ENCODE results near the gene CYLD. TPM values are rescaled to one million over a fixed set of nuclear protein-coding genes. Genes with fewer than 3 reads are reported as not detected.

The CYLD gene
- total and polyA plus RNA-seq, 2 experiments from 2014 or later = 6.9 to 30.9 TPM

DNA sequence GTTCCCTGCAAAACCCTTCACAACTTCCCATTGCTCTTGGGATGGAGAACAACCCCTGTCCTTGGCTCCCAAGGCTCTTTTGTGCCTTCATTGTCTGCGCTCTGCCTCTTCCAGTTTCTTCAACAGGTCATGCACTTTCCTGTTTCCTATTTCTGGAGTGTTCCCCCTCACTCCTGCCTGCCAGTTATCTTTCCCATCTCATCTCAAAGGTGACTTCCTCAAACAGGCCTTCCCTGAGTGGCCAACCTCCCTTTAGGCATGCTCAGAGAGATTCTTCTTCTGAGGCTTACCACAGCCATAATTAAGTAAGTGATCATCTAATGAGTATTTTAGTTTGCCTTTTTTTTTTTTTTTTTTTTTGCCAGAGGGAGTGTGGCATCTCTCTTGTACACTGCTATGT lies 2.9 kb upstream of the CYLD start:
- Mint-ChIP-seq H3K4me3 (no peak overlapping the region), H3K9me3 (no peaks in the 10 kb centered on the region; the same call in 2 of the 3 replicates), H3K36me3 (ENCODE audit: low read depth) (no peaks in the 10 kb centered on the region; the same call in 2 of the 3 replicates), H3K27ac (no peak overlapping the region), H3K27me3 (ENCODE audit: insufficient read depth, low read depth, poor library complexity) (peaks cover 4% of the 10 kb centered on the region), H3K4me1 (peaks cover 16% of the 10 kb centered on the region)
- no peak for TF ChIP-seq JUNB (IDR thresholded peaks at IDR 0.05; ENCODE audit: unreplicated experiment)
- TF ChIP-seq NANOG (IDR thresholded peaks at IDR 0.05; ENCODE audit: borderline replicate concordance) = no peak
- TF ChIP-seq STAT1 (IDR thresholded peaks at IDR 0.05; ENCODE audit: unreplicated experiment) = no peak
- no peak for TF ChIP-seq ZNF331 (CRISPR knock-in tag; IDR thresholded peaks at IDR 0.05; ENCODE audit: low read depth)
- TF ChIP-seq, protein P1, sequence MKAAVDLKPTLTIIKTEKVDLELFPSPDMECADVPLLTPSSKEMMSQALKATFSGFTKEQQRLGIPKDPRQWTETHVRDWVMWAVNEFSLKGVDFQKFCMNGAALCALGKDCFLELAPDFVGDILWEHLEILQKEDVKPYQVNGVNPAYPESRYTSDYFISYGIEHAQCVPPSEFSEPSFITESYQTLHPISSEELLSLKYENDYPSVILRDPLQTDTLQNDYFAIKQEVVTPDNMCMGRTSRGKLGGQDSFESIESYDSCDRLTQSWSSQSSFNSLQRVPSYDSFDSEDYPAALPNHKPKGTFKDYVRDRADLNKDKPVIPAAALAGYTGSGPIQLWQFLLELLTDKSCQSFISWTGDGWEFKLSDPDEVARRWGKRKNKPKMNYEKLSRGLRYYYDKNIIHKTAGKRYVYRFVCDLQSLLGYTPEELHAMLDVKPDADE (IDR thresholded peaks at IDR 0.05) = no peak
- no peak for TF ChIP-seq ZNF114 (CRISPR knock-in tag; IDR thresholded peaks at IDR 0.05)
- no peak for TF ChIP-seq EZH2 (IDR thresholded peaks at IDR 0.05; ENCODE audit: low read depth, unreplicated experiment)
- TF ChIP-seq, protein P2, sequence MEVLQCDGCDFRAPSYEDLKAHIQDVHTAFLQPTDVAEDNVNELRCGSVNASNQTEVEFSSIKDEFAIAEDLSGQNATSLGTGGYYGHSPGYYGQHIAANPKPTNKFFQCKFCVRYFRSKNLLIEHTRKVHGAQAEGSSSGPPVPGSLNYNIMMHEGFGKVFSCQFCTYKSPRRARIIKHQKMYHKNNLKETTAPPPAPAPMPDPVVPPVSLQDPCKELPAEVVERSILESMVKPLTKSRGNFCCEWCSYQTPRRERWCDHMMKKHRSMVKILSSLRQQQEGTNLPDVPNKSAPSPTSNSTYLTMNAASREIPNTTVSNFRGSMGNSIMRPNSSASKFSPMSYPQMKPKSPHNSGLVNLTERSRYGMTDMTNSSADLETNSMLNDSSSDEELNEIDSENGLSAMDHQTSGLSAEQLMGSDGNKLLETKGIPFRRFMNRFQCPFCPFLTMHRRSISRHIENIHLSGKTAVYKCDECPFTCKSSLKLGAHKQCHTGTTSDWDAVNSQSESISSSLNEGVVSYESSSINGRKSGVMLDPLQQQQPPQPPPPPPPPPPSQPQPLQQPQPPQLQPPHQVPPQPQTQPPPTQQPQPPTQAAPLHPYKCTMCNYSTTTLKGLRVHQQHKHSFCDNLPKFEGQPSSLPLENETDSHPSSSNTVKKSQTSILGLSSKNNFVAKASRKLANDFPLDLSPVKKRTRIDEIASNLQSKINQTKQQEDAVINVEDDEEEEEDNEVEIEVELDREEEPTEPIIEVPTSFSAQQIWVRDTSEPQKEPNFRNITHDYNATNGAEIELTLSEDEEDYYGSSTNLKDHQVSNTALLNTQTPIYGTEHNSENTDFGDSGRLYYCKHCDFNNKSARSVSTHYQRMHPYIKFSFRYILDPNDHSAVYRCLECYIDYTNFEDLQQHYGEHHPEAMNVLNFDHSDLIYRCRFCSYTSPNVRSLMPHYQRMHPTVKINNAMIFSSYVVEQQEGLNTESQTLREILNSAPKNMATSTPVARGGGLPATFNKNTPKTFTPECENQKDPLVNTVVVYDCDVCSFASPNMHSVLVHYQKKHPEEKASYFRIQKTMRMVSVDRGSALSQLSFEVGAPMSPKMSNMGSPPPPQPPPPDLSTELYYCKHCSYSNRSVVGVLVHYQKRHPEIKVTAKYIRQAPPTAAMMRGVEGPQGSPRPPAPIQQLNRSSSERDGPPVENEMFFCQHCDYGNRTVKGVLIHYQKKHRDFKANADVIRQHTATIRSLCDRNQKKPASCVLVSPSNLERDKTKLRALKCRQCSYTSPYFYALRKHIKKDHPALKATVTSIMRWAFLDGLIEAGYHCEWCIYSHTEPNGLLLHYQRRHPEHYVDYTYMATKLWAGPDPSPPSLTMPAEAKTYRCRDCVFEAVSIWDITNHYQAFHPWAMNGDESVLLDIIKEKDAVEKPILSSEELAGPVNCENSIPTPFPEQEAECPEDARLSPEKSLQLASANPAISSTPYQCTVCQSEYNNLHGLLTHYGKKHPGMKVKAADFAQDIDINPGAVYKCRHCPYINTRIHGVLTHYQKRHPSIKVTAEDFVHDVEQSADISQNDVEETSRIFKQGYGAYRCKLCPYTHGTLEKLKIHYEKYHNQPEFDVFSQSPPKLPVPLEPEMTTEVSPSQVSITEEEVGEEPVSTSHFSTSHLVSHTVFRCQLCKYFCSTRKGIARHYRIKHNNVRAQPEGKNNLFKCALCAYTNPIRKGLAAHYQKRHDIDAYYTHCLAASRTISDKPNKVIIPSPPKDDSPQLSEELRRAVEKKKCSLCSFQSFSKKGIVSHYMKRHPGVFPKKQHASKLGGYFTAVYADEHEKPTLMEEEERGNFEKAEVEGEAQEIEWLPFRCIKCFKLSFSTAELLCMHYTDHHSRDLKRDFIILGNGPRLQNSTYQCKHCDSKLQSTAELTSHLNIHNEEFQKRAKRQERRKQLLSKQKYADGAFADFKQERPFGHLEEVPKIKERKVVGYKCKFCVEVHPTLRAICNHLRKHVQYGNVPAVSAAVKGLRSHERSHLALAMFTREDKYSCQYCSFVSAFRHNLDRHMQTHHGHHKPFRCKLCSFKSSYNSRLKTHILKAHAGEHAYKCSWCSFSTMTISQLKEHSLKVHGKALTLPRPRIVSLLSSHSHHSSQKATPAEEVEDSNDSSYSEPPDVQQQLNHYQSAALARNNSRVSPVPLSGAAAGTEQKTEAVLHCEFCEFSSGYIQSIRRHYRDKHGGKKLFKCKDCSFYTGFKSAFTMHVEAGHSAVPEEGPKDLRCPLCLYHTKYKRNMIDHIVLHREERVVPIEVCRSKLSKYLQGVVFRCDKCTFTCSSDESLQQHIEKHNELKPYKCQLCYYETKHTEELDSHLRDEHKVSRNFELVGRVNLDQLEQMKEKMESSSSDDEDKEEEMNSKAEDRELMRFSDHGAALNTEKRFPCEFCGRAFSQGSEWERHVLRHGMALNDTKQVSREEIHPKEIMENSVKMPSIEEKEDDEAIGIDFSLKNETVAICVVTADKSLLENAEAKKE (CRISPR knock-in tag; IDR thresholded peaks at IDR 0.05) = no peak
- Histone ChIP-seq H3K4me2 (no peak overlapping the region), H2AFZ (no peak overlapping the region), H3F3A (replicated peaks; ENCODE audit: low read depth) (no peaks in the 10 kb centered on the region), H3K4me1 (ENCODE audit: insufficient read depth) (peaks cover 12% of the 10 kb centered on the region), H3K27ac (ENCODE audit: low read depth) (no peak overlapping the region), H4K20me1 (replicated peaks; ENCODE audit: insufficient read depth) (no peaks in the 10 kb centered on the region), H3K79me2 (replicated peaks; ENCODE audit: insufficient read depth) (no peaks in the 10 kb centered on the region), H3K27me3 (ENCODE audit: insufficient read depth) (no peaks in the 10 kb centered on the region), H3K9me2 (ENCODE audit: insufficient read depth) (0 out of 2 replicates have a peak, but pooled peaks cover 4% of the 10 kb centered on the region), H3K36me3 (ENCODE audit: insufficient read depth) (no peaks in the 10 kb centered on the region), H3K4me3 (no peak overlapping the region)
- no peak for ATAC-seq
- DNase-seq (ENCODE audit: low spot score) = no peak

Measured in GM23338 (cell line).